ENCODE results near the gene ABHD17C. TPM values are rescaled to one million over a fixed set of nuclear protein-coding genes. Genes with fewer than 3 reads are reported as not detected.

Gene ABHD17C
- total and polyA plus RNA-seq, 2 of the 8 experiments (the other 6 are each of a cell fraction or from before 2014, with no cell fraction given): 20.2 to 29.8 TPM

DNA sequence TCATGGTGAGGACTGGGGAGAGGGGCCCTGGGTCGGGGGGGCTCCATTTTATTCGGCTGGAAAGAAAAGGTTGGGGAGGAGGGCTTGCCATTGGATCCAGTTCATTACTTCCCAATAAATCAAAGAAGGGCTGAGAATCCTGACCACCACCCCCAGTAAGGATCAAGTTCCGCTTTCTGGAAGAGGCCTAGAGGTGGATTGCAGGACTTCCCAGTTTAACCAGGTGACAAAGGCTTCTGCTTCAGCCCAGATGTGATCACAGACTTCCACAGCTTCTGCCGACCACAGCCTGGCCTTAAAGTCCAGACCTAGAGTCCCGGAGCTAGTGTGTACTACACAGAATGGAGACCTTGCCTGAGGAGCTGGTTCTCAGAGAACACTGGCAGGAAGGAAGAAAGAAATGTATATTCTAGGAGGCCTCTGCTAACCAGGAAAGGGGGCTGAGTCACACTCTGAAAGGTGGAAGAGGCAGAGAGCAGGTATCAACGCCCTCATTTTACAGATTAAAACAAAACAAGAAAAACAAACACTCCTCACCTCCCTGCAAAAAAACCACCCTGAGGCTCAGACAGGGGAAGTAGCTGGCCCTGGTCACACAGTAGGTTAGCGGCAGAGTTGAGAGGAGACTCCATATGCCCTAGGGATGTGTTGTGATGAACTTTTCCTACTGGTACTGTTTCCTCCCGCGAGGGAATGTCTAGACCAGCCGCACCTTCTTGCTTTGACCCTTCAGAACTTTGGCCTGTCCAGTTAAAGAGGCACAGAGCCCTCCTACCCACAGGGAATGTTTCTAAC is 82.9 kb downstream of the ABHD17C start (continued):
- TF ChIP-seq, protein P1, sequence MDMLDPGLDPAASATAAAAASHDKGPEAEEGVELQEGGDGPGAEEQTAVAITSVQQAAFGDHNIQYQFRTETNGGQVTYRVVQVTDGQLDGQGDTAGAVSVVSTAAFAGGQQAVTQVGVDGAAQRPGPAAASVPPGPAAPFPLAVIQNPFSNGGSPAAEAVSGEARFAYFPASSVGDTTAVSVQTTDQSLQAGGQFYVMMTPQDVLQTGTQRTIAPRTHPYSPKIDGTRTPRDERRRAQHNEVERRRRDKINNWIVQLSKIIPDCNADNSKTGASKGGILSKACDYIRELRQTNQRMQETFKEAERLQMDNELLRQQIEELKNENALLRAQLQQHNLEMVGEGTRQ (IDR thresholded peaks at IDR 0.05; ENCODE audit: low read length): no peak
- TF ChIP-seq SRF (IDR thresholded peaks at IDR 0.05; ENCODE audit: low read depth, low read length): no peak
- no peak for TF ChIP-seq CTBP2 (IDR thresholded peaks at IDR 0.05; ENCODE audit: borderline replicate concordance, insufficient read depth, insufficient read length, low read length)
- TF ChIP-seq SIN3A (conservative IDR thresholded peaks at IDR 0.05 in 1 of 2, IDR thresholded peaks at IDR 0.05 in 1 of 2; ENCODE audit: low read depth in 1 of 2, low read length in 2 of 2): no peak
- TF ChIP-seq, protein P2, sequence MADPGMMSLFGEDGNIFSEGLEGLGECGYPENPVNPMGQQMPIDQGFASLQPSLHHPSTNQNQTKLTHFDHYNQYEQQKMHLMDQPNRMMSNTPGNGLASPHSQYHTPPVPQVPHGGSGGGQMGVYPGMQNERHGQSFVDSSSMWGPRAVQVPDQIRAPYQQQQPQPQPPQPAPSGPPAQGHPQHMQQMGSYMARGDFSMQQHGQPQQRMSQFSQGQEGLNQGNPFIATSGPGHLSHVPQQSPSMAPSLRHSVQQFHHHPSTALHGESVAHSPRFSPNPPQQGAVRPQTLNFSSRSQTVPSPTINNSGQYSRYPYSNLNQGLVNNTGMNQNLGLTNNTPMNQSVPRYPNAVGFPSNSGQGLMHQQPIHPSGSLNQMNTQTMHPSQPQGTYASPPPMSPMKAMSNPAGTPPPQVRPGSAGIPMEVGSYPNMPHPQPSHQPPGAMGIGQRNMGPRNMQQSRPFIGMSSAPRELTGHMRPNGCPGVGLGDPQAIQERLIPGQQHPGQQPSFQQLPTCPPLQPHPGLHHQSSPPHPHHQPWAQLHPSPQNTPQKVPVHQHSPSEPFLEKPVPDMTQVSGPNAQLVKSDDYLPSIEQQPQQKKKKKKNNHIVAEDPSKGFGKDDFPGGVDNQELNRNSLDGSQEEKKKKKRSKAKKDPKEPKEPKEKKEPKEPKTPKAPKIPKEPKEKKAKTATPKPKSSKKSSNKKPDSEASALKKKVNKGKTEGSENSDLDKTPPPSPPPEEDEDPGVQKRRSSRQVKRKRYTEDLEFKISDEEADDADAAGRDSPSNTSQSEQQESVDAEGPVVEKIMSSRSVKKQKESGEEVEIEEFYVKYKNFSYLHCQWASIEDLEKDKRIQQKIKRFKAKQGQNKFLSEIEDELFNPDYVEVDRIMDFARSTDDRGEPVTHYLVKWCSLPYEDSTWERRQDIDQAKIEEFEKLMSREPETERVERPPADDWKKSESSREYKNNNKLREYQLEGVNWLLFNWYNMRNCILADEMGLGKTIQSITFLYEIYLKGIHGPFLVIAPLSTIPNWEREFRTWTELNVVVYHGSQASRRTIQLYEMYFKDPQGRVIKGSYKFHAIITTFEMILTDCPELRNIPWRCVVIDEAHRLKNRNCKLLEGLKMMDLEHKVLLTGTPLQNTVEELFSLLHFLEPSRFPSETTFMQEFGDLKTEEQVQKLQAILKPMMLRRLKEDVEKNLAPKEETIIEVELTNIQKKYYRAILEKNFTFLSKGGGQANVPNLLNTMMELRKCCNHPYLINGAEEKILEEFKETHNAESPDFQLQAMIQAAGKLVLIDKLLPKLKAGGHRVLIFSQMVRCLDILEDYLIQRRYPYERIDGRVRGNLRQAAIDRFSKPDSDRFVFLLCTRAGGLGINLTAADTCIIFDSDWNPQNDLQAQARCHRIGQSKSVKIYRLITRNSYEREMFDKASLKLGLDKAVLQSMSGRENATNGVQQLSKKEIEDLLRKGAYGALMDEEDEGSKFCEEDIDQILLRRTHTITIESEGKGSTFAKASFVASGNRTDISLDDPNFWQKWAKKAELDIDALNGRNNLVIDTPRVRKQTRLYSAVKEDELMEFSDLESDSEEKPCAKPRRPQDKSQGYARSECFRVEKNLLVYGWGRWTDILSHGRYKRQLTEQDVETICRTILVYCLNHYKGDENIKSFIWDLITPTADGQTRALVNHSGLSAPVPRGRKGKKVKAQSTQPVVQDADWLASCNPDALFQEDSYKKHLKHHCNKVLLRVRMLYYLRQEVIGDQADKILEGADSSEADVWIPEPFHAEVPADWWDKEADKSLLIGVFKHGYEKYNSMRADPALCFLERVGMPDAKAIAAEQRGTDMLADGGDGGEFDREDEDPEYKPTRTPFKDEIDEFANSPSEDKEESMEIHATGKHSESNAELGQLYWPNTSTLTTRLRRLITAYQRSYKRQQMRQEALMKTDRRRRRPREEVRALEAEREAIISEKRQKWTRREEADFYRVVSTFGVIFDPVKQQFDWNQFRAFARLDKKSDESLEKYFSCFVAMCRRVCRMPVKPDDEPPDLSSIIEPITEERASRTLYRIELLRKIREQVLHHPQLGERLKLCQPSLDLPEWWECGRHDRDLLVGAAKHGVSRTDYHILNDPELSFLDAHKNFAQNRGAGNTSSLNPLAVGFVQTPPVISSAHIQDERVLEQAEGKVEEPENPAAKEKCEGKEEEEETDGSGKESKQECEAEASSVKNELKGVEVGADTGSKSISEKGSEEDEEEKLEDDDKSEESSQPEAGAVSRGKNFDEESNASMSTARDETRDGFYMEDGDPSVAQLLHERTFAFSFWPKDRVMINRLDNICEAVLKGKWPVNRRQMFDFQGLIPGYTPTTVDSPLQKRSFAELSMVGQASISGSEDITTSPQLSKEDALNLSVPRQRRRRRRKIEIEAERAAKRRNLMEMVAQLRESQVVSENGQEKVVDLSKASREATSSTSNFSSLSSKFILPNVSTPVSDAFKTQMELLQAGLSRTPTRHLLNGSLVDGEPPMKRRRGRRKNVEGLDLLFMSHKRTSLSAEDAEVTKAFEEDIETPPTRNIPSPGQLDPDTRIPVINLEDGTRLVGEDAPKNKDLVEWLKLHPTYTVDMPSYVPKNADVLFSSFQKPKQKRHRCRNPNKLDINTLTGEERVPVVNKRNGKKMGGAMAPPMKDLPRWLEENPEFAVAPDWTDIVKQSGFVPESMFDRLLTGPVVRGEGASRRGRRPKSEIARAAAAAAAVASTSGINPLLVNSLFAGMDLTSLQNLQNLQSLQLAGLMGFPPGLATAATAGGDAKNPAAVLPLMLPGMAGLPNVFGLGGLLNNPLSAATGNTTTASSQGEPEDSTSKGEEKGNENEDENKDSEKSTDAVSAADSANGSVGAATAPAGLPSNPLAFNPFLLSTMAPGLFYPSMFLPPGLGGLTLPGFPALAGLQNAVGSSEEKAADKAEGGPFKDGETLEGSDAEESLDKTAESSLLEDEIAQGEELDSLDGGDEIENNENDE (IDR thresholded peaks at IDR 0.05; ENCODE audit: insufficient replicate concordance, low read length): no peak

All from H1 (cell line).